Esophagus squamous epithelium (tissue), 4 donors: ENCODE results near the gene BTBD2.

Source experiments
- POLR2A ChIP-seq, 4 donors: fragments of 450-650 bp; IDR thresholded peaks; one replicate each; pipeline ENCODE4 v1.6.1; 2017; ENCODE audit warnings: antibody characterized with exemption in 4 of 4, mild to moderate bottlenecking in 4 of 4, moderate library complexity in 3 of 4
- TF ChIP-seq, protein P1 (sequence below), 6 experiments: fragments of 450-650 bp in 4 of 6; fragments of 200-600 bp in 2 of 6; sonication (generic) in 2 of 6; IDR thresholded peaks; one replicate each; pipeline ENCODE4 v1.5.1; 2016 to 2019; ENCODE audit warnings: antibody characterized with exemption in 6 of 6, mild to moderate bottlenecking in 4 of 6, moderate library complexity in 4 of 6

DNA sequence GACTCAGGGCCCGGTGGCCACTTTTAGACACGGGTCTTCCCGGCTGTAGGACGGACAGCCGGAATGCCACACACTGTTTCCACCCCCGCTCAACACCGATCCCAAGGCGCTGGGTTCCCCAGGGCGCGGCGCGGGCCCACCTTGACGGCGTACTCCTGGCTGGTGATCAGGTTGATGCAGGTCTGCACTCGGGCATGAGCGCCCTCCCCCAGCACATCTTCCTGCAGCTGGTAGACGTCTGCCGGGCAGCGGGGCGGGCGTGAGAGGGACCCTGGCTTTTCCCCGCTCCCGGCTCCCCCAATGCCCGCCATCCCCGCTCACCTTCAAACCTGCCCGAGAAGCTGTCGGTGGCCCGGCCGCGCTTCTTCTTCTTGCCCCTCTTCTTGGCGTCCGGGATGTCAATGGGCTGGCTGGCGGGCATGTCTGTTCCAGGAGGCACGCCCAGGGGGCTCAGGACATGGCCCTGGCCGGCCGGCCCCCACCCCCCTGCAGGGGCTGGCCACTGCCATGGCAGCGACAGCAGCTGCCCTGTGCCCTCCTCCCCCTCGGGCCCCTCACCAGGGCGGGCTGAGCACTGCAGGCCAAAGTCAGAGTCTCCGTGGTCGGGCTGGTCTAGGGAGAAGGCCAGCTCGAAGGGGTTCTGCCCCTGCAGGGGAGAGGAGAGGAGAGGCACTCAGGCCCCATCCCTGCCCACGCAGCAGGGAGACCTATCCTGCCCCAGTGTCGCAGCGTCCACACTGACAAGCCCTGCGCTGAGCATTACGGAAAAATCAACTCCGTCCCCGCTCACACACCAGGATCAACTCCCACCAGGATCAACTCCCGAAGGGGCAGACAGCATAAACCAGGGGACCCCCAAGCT is 30.8 kb upstream of the BTBD2 start:
- no peak for TF ChIP-seq POLR2A (IDR thresholded peaks at IDR 0.05)
- TF ChIP-seq, protein P1, sequence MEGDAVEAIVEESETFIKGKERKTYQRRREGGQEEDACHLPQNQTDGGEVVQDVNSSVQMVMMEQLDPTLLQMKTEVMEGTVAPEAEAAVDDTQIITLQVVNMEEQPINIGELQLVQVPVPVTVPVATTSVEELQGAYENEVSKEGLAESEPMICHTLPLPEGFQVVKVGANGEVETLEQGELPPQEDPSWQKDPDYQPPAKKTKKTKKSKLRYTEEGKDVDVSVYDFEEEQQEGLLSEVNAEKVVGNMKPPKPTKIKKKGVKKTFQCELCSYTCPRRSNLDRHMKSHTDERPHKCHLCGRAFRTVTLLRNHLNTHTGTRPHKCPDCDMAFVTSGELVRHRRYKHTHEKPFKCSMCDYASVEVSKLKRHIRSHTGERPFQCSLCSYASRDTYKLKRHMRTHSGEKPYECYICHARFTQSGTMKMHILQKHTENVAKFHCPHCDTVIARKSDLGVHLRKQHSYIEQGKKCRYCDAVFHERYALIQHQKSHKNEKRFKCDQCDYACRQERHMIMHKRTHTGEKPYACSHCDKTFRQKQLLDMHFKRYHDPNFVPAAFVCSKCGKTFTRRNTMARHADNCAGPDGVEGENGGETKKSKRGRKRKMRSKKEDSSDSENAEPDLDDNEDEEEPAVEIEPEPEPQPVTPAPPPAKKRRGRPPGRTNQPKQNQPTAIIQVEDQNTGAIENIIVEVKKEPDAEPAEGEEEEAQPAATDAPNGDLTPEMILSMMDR (IDR thresholded peaks at IDR 0.05) = no peak
